Right atrium auricular region (tissue), 2 donors: ENCODE results near the gene SIAE. TPM values are rescaled to one million over a fixed set of nuclear protein-coding genes. Genes with fewer than 3 reads are reported as not detected.
A peak's percentile ranks its signal among the peaks of the same experiment; 100 is the strongest.

ENCODE experiments used
- DNase-seq: peaks from one replicate; pipeline ENCODE4 v3.0.0-alpha.2; 2019; ENCODE audit warnings: low spot score
- H3K27ac ChIP-seq, 2 donors: fragments of 200-600 bp; sonication (generic); 1 replicate in 1 of 2; 2 replicates in 1 of 2; pipeline ENCODE4 v1.5.1; 2016 to 2019
- H3K27me3 ChIP-seq, 2 donors: fragments of 200-600 bp; sonication (generic); one replicate each; pipeline versions ENCODE4 v1.5.1 to v1.6.0; 2017 to 2019
- H3K36me3 ChIP-seq: fragments of 200-600 bp; sonication (generic); one replicate; pipeline ENCODE4 v1.5.1; 2016
- H3K4me1 ChIP-seq, 2 donors: fragments of 200-600 bp; sonication (generic); one replicate each; pipeline versions ENCODE4 v1.5.1 to v1.6.0; 2017 to 2019
- H3K4me3 ChIP-seq, 2 donors: fragments of 200-600 bp; sonication (generic); 1 replicate in 1 of 2; 2 replicates in 1 of 2; pipeline ENCODE4 v1.5.1; 2017 to 2019; ENCODE audit warnings: mild to moderate bottlenecking in 1 of 2, moderate library complexity in 1 of 2
- H3K9me3 ChIP-seq, 2 donors: fragments of 200-600 bp; sonication (generic); one replicate each; pipeline ENCODE4 v1.5.1; 2019
- CTCF ChIP-seq, 2 donors: fragments of 200-600 bp; sonication (generic); IDR thresholded peaks; one replicate each; pipeline ENCODE4 v1.5.1; 2019; ENCODE audit warnings: antibody characterized with exemption in 2 of 2
- total RNA-seq, 2 donors: library from RNA; depleted of rRNA; stranded (reverse); fragments of >200 nt; gene quantifications; one replicate each; pipeline ENCODE4 v1.1.0, GENCODE V29; 2016

Gene SIAE
- total RNA-seq, 2 donors from 2014 or later = 12.5 to 40.8 TPM

GRCh38 chr11:124622531-124623451 is 50.7 kb downstream of the SIAE start, which contains the start of gene TBRG1:
TSS of gene TBRG1 (plus strand) at chr11:124622864. CDS start at chr11:124623084, 220 bp downstream.
- peak within 1 kb of the TSS; percentile 89 to 94 for H3K27ac ChIP-seq
- peak; percentile 93 for DNase-seq
- H3K27me3 ChIP-seq = no peaks in the 10 kb centered on the region
- TF ChIP-seq CTCF (IDR thresholded peaks at IDR 0.05) = no peak
- H3K4me3 ChIP-seq = peak within 1 kb of the TSS; percentile 81 to 94
- peaks cover 29% of the 10 kb centered on the region for H3K36me3 ChIP-seq
- H3K9me3 ChIP-seq = no peaks in the 10 kb centered on the region
- H3K4me1 ChIP-seq = peaks cover 0 to 27% of the 10 kb centered on the region in 2 donors

- no peaks in the 10 kb centered on the region for H3K9me3 ChIP-seq
- no peak for TF ChIP-seq CTCF (IDR thresholded peaks at IDR 0.05)
- DNase-seq = no peak
- no peaks in the 10 kb centered on the region for H3K27me3 ChIP-seq
- H3K4me3 ChIP-seq = no peak overlapping the region
- no peaks in the 10 kb centered on the region for H3K36me3 ChIP-seq
- peaks cover 0 to 12% of the 10 kb centered on the region in 2 donors for H3K4me1 ChIP-seq
- H3K27ac ChIP-seq = no peak overlapping the region
These were observed 54.7 kb downstream of the SIAE start for GRCh38 chr11:124618863-124619262.

GRCh38 chr11:124612567-124613246 is 60.8 kb downstream of the SIAE start:
- H3K36me3 ChIP-seq = no peaks in the 10 kb centered on the region
- no peaks in the 10 kb centered on the region for H3K9me3 ChIP-seq
- TF ChIP-seq CTCF (IDR thresholded peaks at IDR 0.05) = no peak
- no peaks in the 10 kb centered on the region for H3K4me1 ChIP-seq
- no peak for DNase-seq
- H3K27me3 ChIP-seq = no peaks in the 10 kb centered on the region
- H3K4me3 ChIP-seq = no peak overlapping the region
- no peak overlapping the region for H3K27ac ChIP-seq

GRCh38 chr11:124612045-124612444 is 61.5 kb downstream of the SIAE start:
- no peak for TF ChIP-seq CTCF (IDR thresholded peaks at IDR 0.05)
- H3K27ac ChIP-seq = no peak overlapping the region
- no peaks in the 10 kb centered on the region for H3K27me3 ChIP-seq
- H3K4me3 ChIP-seq = no peak overlapping the region
- no peaks in the 10 kb centered on the region for H3K4me1 ChIP-seq
- no peaks in the 10 kb centered on the region for H3K9me3 ChIP-seq
- DNase-seq = no peak
- no peaks in the 10 kb centered on the region for H3K36me3 ChIP-seq

GRCh38 chr11:124611064-124611463 is 62.5 kb downstream of the SIAE start, which contains the start of gene PANX3:
TSS of gene PANX3 (plus strand) at chr11:124611428. CDS start at chr11:124611557, 129 bp downstream.
- no peaks in the 10 kb centered on the region for H3K4me1 ChIP-seq
- no peaks in the 10 kb centered on the region for H3K36me3 ChIP-seq
- no peaks in the 10 kb centered on the region for H3K27me3 ChIP-seq
- no peak for DNase-seq
- H3K9me3 ChIP-seq = no peaks in the 10 kb centered on the region
- H3K4me3 ChIP-seq = no peak within 1 kb of the TSS
- TF ChIP-seq CTCF (IDR thresholded peaks at IDR 0.05) = no peak
- H3K27ac ChIP-seq = no peak within 1 kb of the TSS
